Adrenal gland (tissue), 12 donors: ENCODE measurements around the gene LGALS8. TPM values are rescaled to one million over a fixed set of nuclear protein-coding genes. Genes with fewer than 3 reads are reported as not detected.

Experiments used
- DNase-seq, 7 donors: peaks; one replicate each; pipeline ENCODE4 v3.0.0-alpha.2; 2019 to 2020
- H3K27ac ChIP-seq, 5 donors: fragments of 200-600 bp; sonication (generic) in 4 of 5; 1 replicate in 3 of 5; 2 replicates in 2 of 5; pipeline versions ENCODE4 v1.5.1 to v1.8.0; 2016 to 2020; ENCODE audit warnings: mild to moderate bottlenecking in 1 of 5
- H3K27me3 ChIP-seq: fragments of 200-600 bp; 2 replicates; pipeline ENCODE4 v1.8.0; 2021
- H3K36me3 ChIP-seq, 2 donors: fragments of 200-600 bp; replicated peaks in 1 of 2; 1 replicate in 1 of 2; 2 replicates in 1 of 2; pipeline versions ENCODE4 v1.5.1 to v1.8.0; 2018 to 2022
- H3K4me1 ChIP-seq, 2 donors: fragments of 200-600 bp; replicated peaks in 1 of 2; 1 replicate in 1 of 2; 2 replicates in 1 of 2; pipeline versions ENCODE4 v1.5.1 to v1.8.0; 2018 to 2021
- H3K4me3 ChIP-seq, 4 donors: fragments of 200-600 bp; sonication (generic) in 3 of 4; one replicate each; pipeline ENCODE4 v1.5.1; 2016 to 2018
- H3K9me3 ChIP-seq, 3 donors: fragments of 200-600 bp; sonication (generic) in 1 of 3; replicated peaks in 1 of 3; 1 replicate in 2 of 3; 2 replicates in 1 of 3; pipeline versions ENCODE4 v1.5.1 to v1.8.0; 2016 to 2021
- CTCF ChIP-seq, 6 experiments: fragments of 450-650 bp in 4 of 6; fragments of 200-600 bp in 2 of 6; sonication (generic) in 1 of 6; IDR thresholded peaks; 1 replicate in 5 of 6; 2 replicates in 1 of 6; pipeline versions ENCODE4 v1.5.1 to v1.8.0; 2016 to 2021; ENCODE audit warnings: antibody characterized with exemption in 6 of 6, mild to moderate bottlenecking in 2 of 6, moderate library complexity in 1 of 6
- POLR2A ChIP-seq, 2 donors: fragments of 450-650 bp; IDR thresholded peaks; one replicate each; pipeline ENCODE4 v1.6.1; 2017; ENCODE audit warnings: antibody characterized with exemption in 2 of 2, mild to moderate bottlenecking in 2 of 2, moderate library complexity in 1 of 2
- whole genome bisulfite sequencing, 4 donors: extraction: QIAGEN DNeasy Blood & Tissue Kit in 2 of 4; methylation state at CpG; one replicate each; pipeline versions ENCODE4 v1.1.5 to v1.1.7; 2013 to 2017; 5-methylcytosine and 5-hydroxymethylcytosine counted together
- intact Hi-C, 2 donors: fragments of 100-400 bp; cut with DNase I; formaldehyde crosslinking; loops; one replicate each; pipeline versions ENCODE4 v1.14.1 to v1.15.0; 2022 to 2023
- polyA plus RNA-seq, 3 donors: library from polyadenylated mRNA; stranded (reverse); fragments of 200-250 nt in 2 of 3; fragments of 350-450 nt in 1 of 3; fragmentation: Illumina TruSeq in 1 of 3; extraction: RNeasy Lipid Tissue Mini Kit (QIAGEN cat#74804) in 1 of 3; gene quantifications; one replicate each; pipeline ENCODE4 v1.2.3, GENCODE V29; 2013 to 2014
- total RNA-seq, 9 donors: library from RNA; depleted of rRNA in 4 of 9; stranded (reverse); fragments of >200 nt in 4 of 9; fragments of 120-200 nt in 1 of 9; fragmentation: NEBNext Ultra II Directional in 1 of 9; extraction: Animal tissue kit (Norgen Biotek cat#: 25700) in 1 of 9; gene quantifications; one replicate each; pipeline versions ENCODE4 v1.1.0 to v1.2.4, GENCODE V29; 2013 to 2023
- donor health status: healthy with polysubstance abuse.
- donor health status: Bipolar disorder and iron deficiency.
- donor health status: DM: yes; HTN: yes; CAD: no.
- donor health status: DM: no; HTN: no; CAD: no.
- donor health status: DM: no; HTN: no; CAD: no.
- donor health status: DM: yes; HTN: yes; CAD: no.

The LGALS8 gene
- total and polyA plus RNA-seq, 12 donors = 23.2 to 100 (median 54.6) TPM

GRCh38 chr1:236535190-236535589 lies 11.4 kb downstream of the LGALS8 start:
- peaks cover 0 to 37% of the 10 kb centered on the region in 2 donors for H3K36me3 ChIP-seq
- 84 to 100% (median 94%) methylated on average over 1 of the region's 1 CpG for WGBS, 4 donors
- intact Hi-C loops = no loop called here

GRCh38 chr1:236535662-236536161 lies 11.9 kb downstream of the LGALS8 start:
- H3K27ac ChIP-seq = no peak overlapping the region
- H3K9me3 ChIP-seq = no peaks in the 10 kb centered on the region
- intact Hi-C loops = no loop called here
- WGBS, 4 donors = 91 to 94% (median 92%) methylated on average over 6 of the region's 6 CpGs
- H3K36me3 ChIP-seq = peaks cover 0 to 42% of the 10 kb centered on the region in 2 donors
- H3K4me3 ChIP-seq = no peak overlapping the region
- no peak for TF ChIP-seq CTCF (IDR thresholded peaks at IDR 0.05)
- no peak for TF ChIP-seq POLR2A (IDR thresholded peaks at IDR 0.05)
- no peak for DNase-seq
- H3K4me1 ChIP-seq = no peaks in the 10 kb centered on the region
- H3K27me3 ChIP-seq = no peaks in the 10 kb centered on the region

More at GRCh38 chr1:236535190-236535589, 11.4 kb downstream of the LGALS8 start:
- no peak overlapping the region for H3K27ac ChIP-seq
- H3K9me3 ChIP-seq = no peaks in the 10 kb centered on the region
- H3K4me3 ChIP-seq = no peak overlapping the region
- no peaks in the 10 kb centered on the region for H3K27me3 ChIP-seq
- no peak for DNase-seq
- H3K4me1 ChIP-seq = no peaks in the 10 kb centered on the region
- TF ChIP-seq CTCF (IDR thresholded peaks at IDR 0.05) (no peak), POLR2A (IDR thresholded peaks at IDR 0.05) (no peak)

GRCh38 chr1:236536540-236536939 lies 12.8 kb downstream of the LGALS8 start:
- H3K27me3 ChIP-seq = no peaks in the 10 kb centered on the region
- no peak overlapping the region for H3K4me3 ChIP-seq
- peaks cover 0 to 50% of the 10 kb centered on the region in 2 donors for H3K36me3 ChIP-seq
- H3K4me1 ChIP-seq = no peaks in the 10 kb centered on the region
- no peak for TF ChIP-seq CTCF (IDR thresholded peaks at IDR 0.05)
- no peak for TF ChIP-seq POLR2A (IDR thresholded peaks at IDR 0.05)
- WGBS, 4 donors = 76 to 86% (median 77%) methylated on average over 4 to 5 of the region's 5 CpGs
- H3K27ac ChIP-seq = no peak overlapping the region
- H3K9me3 ChIP-seq = no peaks in the 10 kb centered on the region
- DNase-seq = no peak
- intact Hi-C loops = no loop called here

- H3K9me3 ChIP-seq = no peaks in the 10 kb centered on the region
- peaks cover 0 to 88% of the 10 kb centered on the region in 2 donors for H3K36me3 ChIP-seq
- no peak overlapping the region for H3K27ac ChIP-seq
- intact Hi-C loops = no loop called here
- no peak for DNase-seq
- H3K4me1 ChIP-seq = no peaks in the 10 kb centered on the region
- H3K27me3 ChIP-seq = no peaks in the 10 kb centered on the region
- 90 to 95% (median 92%) methylated on average over 4 of the region's 4 CpGs for WGBS, 4 donors
- TF ChIP-seq POLR2A (IDR thresholded peaks at IDR 0.05) (no peak), CTCF (IDR thresholded peaks at IDR 0.05) (no peak)
- H3K4me3 ChIP-seq = no peak overlapping the region
Observed at GRCh38 chr1:236540813-236541465, 17.2 kb downstream of the LGALS8 start.
